Activated naive CD4-positive, alpha-beta T cell treated with Interleukin-2 at 50 U/mL for 16 hours (primary cell): ENCODE data around the gene KRT13.

Experiments used
- DNase-seq: peaks from one replicate; pipeline ENCODE4 v3.0.0-alpha.2; 2020

The KRT13 gene

DNA sequence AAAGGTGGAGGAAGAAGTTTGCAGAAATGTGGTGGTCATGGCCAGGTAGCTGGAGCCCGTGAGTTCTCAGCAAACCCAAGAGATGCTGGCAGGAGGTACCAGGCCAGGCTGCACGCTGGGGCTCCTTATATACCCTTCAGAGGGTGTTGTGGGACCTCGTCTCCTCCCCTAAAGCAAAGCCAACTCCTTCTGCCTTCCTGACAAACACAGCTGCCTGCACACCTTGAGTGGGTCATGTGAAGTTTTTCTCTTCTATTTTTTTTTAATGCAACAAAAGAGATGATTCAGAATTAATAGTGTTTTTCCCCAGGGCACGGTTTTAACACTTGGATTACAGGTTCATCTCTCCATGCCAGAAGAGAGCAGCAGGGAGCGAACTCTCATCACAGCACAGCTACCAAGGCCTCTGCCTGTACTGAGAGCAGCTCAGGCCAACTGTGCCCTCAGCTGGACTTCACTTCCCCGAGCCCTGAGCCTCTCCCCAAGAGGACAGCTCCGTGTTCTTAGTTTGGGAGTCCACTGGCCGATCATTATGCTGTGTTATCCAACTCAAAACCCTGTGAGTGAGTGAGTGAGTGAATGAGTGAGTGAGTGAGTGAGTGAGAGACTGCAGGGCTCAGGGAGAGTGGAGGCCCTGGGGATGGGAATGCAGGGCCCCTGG, 13.5 kb upstream of the KRT13 start, which contains the start of gene KRT15:
KRT15 (minus strand) TSS at position 102 of the 661 bp plus-strand sequence; CDS start at position 39, 63 bp downstream.
- no peak for DNase-seq

DNA sequence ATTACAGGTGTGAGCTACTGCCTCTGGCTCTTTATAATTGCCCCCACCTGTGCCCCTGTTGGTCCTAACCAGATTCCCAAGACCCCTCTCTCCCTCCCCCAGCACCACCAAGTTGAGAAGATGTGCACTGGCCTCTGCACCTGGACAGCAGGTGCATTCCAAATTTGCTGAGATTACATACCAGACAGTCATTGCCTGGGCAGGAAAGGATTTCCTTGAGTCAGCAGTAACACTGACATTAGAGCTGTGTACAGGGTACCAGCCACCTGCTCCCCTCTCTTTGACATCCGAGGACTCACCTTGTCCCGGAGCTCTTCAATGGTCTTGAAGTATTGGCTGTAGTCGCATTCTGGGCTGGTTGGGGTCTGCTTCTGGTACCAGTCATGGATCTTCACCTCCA, 12.6 kb upstream of the KRT13 start:
- no peak for DNase-seq

DNA sequence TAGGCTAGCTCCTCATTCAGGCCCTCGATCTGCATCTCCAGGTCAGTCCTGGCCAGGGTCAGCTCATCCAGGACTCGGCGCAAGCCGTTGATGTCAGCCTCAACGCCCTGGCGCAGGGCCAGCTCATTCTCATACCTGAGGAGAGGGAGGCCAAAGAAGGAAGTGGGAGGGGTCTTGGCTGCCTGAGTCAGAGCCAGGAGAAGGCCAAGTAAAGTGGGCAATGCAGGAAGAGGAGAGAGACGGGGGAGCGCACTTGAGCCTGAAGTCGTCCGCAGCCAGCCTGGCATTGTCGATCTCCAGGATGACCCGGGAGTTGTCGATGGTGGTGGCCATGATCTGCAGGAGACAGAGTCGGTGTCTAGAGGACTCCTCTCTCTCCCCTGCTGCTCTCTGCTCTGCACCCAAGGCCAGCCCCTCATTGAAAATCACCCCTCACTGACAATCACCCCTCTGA, 11.4 kb upstream of the KRT13 start:
- DNase-seq = no peak

DNA sequence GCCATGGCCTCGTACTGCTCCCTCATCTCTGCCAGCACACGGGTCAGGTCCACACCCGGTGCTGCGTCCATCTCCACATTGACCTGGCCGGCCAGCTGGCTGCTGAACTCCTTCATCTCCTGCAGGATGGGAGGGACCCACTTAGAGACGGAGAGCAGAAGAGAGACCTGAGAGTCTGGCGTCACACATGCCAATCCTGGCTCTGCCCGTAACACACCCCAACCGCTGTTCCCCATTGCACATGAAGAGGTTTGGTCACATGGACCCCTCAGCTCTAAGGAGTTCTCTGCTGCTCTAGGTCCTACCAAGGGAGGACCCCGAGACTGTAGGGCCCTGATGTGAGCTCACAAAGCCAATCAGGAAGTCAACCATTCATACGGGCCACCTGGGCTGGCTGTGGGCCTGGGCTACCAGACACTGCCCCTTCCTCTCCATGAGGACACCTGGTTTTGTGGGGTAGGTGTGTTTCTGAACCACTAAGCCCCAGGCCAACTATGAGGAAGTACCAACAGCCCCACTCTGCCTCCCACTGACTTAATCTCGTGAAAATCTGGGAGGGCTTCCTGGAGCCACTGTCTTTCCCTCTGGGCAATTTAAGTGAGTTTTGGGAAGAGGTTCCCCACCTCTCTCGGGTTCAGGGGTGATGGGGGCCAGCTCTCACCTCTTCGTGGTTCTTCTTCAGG, 10.9 kb upstream of the KRT13 start:
- DNase-seq = no peak

DNA sequence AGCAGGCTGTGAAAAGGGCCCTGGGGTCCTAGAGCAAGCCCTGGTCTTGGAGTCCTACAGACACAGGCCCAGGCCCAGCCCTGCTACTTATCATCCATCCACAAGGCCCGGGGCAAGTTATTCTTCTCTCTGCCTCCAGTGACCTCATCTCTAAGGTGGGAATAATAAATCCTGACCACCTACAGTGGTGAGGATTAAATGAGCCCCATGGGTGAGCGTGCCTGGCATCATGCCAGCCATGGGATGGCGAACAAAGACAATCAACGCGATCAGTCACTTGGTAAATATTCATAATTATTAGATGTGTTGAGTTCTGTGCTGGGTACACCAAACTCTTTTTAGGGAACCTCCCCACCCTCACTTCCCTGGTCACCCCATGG, 7.7 kb upstream of the KRT13 start:
- DNase-seq = no peak

DNA sequence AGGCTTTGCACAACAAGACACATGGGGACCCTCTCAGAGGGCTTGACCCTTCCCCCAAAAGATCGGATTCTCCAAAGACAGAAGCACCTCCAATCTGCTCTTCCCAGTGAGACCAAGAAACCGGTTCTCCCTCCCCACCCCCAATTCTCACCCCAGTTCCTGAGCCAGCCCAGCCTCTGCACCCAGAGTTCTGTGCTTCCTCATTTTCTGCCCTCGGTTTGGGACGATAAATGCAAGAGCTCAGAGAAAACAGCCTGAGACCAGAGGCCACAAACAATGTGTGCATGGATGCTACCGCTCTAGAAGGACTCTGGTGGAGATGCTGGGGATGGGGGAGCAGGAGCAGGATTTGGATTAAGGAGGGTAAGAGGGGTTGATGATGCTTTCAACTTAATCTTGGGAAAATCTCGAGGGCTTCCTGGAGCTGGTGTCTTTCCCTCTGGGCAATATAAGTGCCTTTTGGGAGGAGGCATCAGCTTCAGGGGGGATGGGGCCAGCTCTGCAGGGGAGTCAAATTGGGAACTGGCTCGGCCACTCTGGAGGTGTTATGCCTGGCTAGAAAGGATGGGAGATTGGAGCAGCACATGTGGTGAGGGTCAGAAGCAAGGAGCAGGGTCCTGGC, 7.2 kb upstream of the KRT13 start:
- DNase-seq = no peak

DNA sequence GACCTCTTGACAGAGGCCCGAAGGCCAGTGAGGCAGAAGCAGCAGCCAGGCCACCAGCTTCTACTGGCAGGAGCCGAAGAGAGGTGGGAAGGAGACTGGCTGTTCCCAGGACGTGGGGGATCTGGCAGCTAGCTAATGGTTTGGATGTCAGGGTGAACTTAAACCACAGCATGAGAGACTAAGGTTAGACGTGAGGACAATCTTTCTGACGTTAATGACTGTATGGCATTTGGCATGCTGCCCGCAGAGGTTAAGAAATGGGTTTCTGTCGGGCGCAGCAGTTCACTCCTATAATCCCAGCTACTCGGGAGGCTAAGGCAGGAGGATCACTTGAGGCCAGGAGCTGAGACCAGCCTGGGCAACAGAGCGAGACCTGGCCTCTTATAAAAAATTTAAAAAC, 6.3 kb upstream of the KRT13 start:
- no peak for DNase-seq

DNA sequence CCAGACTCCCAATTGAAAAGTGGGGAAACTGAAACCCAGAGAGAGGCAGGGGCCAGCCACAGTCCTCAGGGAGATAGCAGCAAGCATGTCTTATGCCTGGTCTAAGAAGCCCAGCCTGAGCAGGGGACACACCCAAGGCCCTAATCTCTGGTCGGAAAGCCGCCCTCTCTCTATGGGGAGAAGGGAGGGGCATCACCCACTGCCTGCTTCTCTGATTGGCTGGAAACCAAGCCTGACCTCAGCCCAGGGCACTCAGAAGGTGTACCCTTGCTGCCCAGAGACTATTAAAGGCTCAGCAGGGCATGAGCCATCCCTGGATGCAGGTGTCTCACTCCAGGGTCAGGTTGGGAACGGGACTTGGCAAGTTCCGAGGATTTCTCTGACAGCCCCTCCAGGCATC, 5.7 kb upstream of the KRT13 start:
- DNase-seq = no peak

DNA sequence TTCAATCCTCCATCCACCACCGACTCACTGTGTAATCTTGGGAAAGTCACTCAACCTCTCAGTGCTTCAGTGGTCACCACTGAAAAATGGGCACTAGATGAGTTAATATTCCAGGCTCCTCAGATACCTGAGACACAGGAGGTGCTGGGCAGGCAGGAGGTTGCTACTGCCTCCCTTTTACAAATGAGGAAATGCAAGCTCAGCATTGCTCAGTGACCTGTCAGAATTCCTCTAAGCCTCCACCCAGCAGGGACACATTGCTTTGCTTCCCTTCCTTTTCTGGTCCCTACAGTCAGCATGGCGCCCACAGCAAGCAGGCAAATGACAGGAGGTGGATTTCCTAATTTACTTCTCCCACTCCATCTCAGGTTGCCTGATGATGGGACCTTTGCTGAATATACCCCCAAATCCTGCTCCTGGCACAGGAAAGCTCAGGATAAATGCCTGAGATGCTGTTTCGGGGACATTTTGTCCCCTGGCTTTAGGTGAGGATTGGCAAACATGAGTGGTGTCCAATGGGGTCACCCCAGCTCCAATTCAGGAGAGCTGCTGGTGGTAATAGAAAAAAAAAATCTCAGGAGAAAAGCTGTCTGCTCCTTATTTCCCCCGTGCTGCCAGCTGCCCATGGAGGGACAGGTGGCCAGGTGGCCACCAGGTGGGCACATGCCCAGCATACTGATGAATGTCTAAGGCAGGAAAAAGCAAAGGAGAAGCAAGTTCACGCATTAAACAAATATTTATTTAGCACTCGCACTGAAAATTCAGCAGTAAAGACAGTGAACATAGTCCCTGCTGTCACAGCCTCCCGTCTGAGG, 5.0 kb upstream of the KRT13 start:
- no peak for DNase-seq

DNA sequence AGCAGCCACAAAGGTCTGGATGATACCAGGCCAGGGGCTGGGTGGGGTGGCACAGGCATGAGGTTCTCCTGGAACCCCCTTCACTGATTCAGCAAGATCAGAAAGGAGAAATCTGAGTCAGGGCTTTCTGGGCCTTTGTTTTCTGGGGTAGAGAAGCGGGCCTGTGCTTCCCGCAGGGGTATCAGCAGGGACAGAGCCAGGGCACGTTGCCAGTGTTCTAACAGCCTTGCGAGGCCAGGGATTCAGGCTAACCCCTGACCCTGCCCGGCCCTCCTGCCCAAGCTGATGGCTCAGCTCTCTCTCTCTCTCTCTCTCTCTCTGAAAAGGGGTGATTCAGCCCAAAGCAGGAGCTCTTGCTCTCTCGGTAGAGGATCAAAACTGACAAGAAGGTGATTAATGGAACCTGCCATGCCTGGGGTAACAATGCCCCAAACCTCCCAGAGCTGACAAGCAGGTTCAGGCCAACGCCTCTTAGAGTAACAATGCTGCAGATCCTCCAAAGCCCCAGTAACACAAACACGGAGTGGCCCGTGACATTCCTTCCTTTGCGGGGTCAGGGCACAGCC, 2.0 kb upstream of the KRT13 start:
- no peak for DNase-seq

DNA sequence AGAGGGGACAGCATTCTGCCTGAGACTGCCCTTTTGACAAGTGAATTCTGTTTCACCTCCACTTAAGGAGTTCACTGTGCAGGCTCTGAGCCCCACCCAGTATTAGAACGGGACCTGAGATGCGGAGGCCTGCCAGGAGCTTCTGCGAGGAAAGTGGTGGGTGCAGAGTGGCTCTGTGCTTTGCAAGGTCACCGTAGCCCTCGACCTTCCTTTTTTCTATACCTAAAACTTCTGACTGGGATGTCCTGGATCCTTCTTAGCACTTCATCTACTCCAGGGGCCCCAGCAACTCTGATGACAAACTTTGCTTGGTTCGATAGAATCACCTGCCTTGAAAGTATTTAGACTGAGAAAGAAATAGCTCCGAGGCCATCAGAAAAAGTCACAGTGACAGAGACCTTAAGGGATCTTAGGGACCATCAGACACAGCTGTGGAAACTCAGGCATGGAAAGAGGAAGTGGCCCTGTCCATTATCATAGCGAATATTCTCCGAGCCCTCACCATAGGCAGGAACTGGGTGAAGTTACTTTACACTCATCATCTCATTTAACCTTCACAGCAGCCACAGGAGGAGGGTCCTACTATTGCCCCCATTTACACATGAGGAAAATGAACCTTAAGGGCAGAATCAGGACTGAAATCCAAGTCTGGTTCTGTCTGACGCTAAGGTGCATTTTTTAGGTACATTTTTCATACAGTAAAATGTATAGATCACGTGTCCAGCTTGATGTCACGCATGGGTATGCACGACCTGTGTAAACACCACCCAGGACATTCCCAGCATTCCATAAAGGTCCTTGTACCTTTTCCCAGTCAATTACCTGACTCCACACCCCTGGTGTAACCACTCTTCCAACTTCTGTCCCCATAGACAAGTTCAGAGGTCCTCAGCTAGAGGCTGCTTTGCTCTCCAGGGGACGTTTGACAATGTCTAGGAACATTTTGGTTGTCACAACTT, 676 bp upstream of the KRT13 start:
- DNase-seq = no peak

DNA sequence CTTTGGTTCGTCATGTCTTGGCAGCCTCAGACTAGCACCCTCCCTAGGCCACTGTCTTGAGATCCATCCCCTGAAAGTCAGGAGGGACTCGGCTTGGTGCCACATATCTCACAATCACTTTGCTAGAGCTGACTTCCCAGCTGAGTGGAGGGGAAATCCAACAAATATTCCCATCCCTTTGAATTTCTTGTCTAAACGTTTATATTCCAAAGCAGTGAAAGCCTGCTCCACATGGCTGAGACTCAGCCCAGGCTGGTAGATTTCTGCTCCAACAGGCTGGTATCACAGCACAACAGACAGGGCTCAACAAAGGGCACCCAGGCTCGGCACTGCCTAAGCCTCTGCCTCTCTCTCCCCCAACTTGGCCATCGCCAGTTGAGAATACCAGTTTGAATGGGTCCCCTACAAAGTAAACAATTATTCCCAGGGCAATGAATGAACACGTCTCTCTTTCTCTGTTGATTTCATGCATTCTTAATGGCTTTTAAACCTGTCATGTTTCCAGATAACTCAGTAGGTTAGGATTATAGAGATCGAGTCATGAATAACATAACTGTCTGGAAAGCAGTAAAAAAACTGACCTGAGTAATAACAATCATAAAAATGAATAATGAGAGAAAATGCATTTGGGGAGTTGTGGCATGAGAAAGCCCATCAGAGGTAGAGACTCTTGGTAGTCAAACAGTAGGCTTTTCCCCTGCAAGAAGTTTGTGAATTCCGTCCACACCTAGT, 1.0 kb downstream of the KRT13 start:
- DNase-seq = no peak

DNA sequence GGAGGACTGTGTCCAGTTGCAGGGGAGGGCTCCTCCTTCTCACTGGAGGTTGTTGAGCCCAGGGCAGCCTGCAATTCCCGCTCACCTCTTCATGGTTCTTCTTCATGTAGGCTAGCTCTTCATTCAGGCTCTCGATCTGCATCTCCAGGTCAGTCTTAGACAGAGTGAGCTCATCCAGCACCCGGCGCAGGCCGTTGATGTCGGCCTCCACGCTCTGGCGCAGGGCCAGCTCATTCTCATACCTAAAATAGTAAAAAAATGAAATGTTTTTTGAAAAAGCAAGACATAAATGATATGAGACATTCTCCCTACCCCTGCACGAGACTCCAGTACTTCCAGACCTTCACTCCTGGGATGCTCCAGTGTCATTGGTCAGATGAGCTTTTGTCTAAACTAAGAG, 2.2 kb downstream of the KRT13 start:
- no peak for DNase-seq

DNA sequence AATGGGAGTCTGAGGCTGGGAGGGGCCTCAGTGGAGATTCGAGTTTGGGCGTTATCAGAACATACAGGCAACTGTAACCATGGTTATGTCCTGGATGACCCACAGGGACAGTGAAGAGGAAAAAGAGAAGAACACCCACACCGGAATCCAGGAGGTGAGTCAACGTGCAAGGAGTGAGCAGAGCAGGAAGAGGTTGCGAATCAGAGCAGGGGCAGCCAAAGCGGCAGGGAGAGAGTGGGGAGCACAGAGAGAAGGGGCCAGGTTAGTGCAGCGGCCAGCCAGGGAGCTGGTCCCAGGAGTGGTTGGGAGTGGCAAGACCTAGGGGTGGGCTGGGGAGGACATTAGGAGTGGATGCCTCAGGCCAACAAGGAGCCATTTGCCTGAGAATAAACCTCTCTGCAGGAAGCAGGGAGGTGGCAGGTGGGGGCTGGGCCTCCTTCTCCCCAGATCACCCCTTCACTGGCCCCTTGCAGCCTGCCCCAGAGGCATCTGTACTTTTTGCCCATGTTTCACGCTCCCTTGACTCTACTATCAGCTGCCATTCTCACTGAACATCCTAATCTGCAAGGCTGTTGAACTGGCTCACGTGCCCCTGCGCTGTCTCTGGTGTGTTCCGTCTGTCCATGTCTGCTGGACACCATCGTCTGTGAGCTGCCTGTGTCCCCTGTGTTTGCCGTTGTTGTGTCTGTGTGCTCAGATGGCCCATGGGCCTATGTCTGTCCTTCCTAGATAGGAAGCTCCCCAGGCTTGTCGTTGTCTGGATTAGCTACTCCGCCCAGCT, 5.1 kb downstream of the KRT13 start:
- no peak for DNase-seq

DNA sequence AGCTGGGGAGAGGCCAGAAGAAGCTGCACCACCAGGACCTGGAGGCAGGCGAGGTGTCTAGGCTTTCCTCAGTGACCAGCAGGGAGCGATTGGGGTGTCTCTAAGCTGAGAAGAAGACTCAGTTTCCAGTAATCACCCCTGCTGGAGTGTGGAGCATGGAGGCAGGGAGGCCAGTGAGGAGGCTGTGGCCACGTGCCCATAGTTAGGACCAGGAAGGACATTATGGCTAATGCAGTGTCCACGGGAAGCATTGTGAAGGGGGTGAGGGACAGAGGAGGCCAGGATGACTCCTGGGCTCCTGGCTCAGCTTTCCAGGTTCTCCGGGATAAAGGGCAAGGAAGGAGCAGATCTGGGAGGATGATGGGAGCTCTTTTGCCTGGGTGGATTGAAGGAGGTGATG, 5.7 kb downstream of the KRT13 start:
- DNase-seq = no peak

DNA sequence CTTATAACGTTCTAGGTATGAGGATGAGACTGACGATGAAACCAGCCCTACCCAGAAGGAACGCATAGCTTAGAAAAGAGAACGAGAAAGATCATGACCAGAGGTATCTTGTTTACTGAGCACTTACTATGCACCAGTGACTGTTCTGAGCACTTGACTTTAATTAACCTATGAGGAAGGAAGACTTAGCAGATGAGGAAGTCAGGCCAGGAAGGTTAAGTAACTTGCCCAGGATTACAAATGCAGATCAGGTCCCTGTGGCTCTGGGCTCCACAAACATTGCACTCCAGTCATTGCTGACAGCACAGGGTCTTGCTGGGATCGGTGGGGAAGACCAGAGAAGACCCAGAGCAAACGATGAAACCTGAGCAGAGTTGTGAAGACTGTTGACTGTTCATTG, 7.1 kb downstream of the KRT13 start:
- no peak for DNase-seq

DNA sequence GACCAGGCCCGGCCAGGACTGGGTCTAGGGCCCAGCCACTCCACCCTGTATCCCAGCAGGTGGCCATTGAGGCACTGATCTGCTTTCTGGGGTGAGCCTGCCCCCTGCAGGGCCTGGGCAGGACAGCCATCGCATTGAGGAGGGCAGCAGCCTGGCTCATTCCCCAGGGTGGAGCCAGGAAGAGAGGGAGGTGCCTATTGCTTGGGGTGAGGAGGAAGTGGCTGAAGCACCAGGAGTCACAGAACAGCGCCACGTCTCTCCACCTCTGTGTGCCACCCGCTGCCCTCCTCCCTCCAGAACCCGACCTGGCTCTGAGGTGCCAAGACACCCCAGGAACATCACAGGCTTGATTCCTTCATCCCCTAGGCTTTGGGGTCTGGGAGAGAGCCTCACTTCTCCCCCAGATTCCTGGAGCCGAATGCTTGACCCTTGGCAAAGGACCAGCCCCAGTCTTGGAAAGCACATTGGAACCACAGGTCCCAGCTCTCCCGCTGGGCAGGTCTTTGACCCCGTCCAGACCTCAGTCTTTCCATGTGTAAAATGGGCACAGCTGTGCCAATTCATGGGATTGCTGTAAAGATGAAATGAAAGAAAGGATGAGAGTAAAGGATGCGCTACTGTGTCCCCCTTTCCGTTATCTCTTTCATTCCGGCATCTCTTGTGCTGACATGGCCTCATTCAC, 8.5 kb downstream of the KRT13 start:
- DNase-seq = peak; percentile 64

DNA sequence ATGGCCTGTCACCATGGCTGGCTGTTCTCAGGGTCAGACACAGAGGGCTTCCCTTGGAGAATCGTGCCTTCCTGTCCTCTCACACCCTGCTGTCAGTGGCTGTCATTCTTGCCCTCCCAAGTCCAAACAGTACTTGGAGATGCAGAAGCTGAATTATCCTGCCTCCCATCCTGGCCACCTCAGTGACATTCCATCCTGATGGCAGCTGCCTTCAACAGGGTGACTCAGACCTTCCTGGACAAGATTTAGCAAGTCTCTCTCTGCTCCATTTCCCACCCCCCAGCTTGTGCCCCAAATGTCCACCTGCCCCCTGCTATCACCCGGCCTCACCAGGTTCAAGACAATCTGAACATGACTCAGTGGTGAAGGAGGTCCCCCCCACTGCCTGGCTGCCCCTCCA, 10.9 kb downstream of the KRT13 start:
- no peak for DNase-seq

DNA sequence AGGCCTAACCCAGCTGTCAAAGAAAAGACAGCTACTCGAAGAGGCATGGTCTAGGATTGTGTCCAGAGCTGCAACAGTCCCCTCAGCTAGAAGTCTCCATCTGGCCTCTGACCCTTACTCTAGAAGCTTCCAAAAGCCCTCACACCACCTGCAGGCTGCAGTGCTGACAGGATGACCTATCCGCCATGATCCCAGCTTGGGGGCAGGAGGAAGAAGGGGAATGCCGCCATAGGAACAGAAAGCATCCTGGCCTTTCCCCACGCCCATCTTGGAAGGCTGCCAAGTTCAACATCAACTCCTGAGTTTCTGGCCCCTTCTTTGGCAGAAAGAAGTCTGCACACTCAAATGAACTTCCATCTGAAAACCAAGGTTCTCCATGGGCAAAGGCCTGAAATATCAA, 12.6 kb downstream of the KRT13 start:
- DNase-seq = no peak

DNA sequence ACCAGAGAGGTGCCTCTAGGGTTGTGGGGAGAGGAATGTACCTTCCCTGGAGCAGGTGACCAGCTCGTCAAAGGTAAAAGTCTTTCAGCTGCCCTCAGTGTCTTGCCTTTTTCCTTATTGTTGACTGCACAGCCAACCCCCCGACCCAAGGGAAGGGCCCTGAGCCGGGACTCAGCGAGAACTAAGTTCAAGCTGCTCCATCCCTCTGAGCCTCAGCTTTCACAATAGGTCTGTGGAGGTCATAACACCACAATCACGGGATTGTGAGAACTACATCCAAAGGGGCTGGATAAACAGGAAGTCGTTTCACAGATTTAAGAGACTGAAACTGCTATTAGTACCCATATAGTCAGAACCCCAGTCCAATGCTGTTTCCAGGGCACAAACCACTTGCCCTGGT, 13.1 kb downstream of the KRT13 start:
- no peak for DNase-seq
